ENCODE results near the gene S100A8.
"Not testable (repeated sequence)": the region's sequence is repeated elsewhere in the genome, so short reads cannot be mapped to it uniquely, and the experiment has no call there.

GRCh38 chr1:153407274-153407673, 16.4 kb upstream of the S100A8 start:
- TF ChIP-seq POLR2AphosphoS5, CTCF, POLR2A (IDR thresholded peaks at IDR 0.05): not testable (repeated sequence)

All from gastroesophageal sphincter (tissue), 3 donors.